ENCODE data around the gene PRDM11.

PRDM11 gene

GRCh38 chr11:45147017-45147728 lies 734 bp downstream of the PRDM11 start:
- Histone ChIP-seq H3K79me2 (ENCODE audit: insufficient read depth, low read depth) (peaks cover 5% of the 10 kb centered on the region; the same call in 1 of the 2 replicates), H3K4me2 (peak overlapping the region; percentile 64), H3K4me3 (IDR thresholded peaks at IDR 0.05; ENCODE audit: insufficient read depth, low read depth, low read length) (no peak overlapping the region), H3K27ac (peak overlapping the region; percentile 38; the same call in 1 of the 2 replicates), H3K4me1 (ENCODE audit: low read depth, poor library complexity, severe bottlenecking) (peaks cover 7% of the 10 kb centered on the region), H3K36me3 (ENCODE audit: insufficient read depth) (no peaks in the 10 kb centered on the region), H3K27me3 (ENCODE audit: insufficient read depth, low read depth) (no peaks in the 10 kb centered on the region), H3K9ac (peak overlapping the region; percentile 97), H4K20me1 (ENCODE audit: insufficient read depth) (no peaks in the 10 kb centered on the region), H2AFZ (ENCODE audit: low read depth) (peak overlapping the region; percentile 76)
- no peak for TF ChIP-seq CTCF (conservative IDR thresholded peaks at IDR 0.05; ENCODE audit: low read depth, low read length)

GRCh38 chr11:45147891-45148675 lies 1.6 kb downstream of the PRDM11 start:
- H3K4me3 ChIP-seq (IDR thresholded peaks at IDR 0.05; ENCODE audit: insufficient read depth, low read depth, low read length) = no peak overlapping the region
- peak overlapping the region; percentile 76; the same call in 1 of the 2 replicates for H2AFZ ChIP-seq (ENCODE audit: low read depth)
- H3K27ac ChIP-seq = no peak overlapping the region

GRCh38 chr11:45149483-45150056 lies 3.1 kb downstream of the PRDM11 start:
- no peak overlapping the region for H3K4me3 ChIP-seq (IDR thresholded peaks at IDR 0.05; ENCODE audit: insufficient read depth, low read depth, low read length)
- no peak for TF ChIP-seq CTCF (conservative IDR thresholded peaks at IDR 0.05; ENCODE audit: low read depth, low read length)
- H4K20me1 ChIP-seq (ENCODE audit: insufficient read depth) = no peaks in the 10 kb centered on the region
- no peak overlapping the region for H3K4me2 ChIP-seq
- peaks cover 4% of the 10 kb centered on the region for H3K4me1 ChIP-seq (ENCODE audit: low read depth, poor library complexity, severe bottlenecking)
- no peaks in the 10 kb centered on the region for H3K27me3 ChIP-seq (ENCODE audit: insufficient read depth, low read depth)
- H2AFZ ChIP-seq (ENCODE audit: low read depth) = no peak overlapping the region
- peaks cover 5% of the 10 kb centered on the region; the same call in 1 of the 2 replicates for H3K79me2 ChIP-seq (ENCODE audit: insufficient read depth, low read depth)
- no peaks in the 10 kb centered on the region for H3K36me3 ChIP-seq (ENCODE audit: insufficient read depth)
- no peak overlapping the region for H3K27ac ChIP-seq
- no peak overlapping the region for H3K9ac ChIP-seq

More at GRCh38 chr11:45147891-45148675, 1.6 kb downstream of the PRDM11 start:
- H3K27me3 ChIP-seq (ENCODE audit: insufficient read depth, low read depth) = no peaks in the 10 kb centered on the region
- peak overlapping the region; percentile 97; the same call in 1 of the 2 replicates for H3K9ac ChIP-seq
- H3K4me1 ChIP-seq (ENCODE audit: low read depth, poor library complexity, severe bottlenecking) = peaks cover 4% of the 10 kb centered on the region
- H3K36me3 ChIP-seq (ENCODE audit: insufficient read depth) = no peaks in the 10 kb centered on the region
- H3K4me2 ChIP-seq = peak overlapping the region; percentile 64
- H3K79me2 ChIP-seq (ENCODE audit: insufficient read depth, low read depth) = peaks cover 5% of the 10 kb centered on the region; the same call in 1 of the 2 replicates
- no peak for TF ChIP-seq CTCF (conservative IDR thresholded peaks at IDR 0.05; ENCODE audit: low read depth, low read length)
- no peaks in the 10 kb centered on the region for H4K20me1 ChIP-seq (ENCODE audit: insufficient read depth)

GRCh38 chr11:45150301-45150700 lies 3.9 kb downstream of the PRDM11 start:
- Histone ChIP-seq H2AFZ (ENCODE audit: low read depth) (no peak overlapping the region), H3K27me3 (ENCODE audit: insufficient read depth, low read depth) (no peaks in the 10 kb centered on the region), H3K36me3 (ENCODE audit: insufficient read depth) (no peaks in the 10 kb centered on the region), H3K4me1 (ENCODE audit: low read depth, poor library complexity, severe bottlenecking) (peaks cover 4% of the 10 kb centered on the region), H3K79me2 (ENCODE audit: insufficient read depth, low read depth) (peaks cover 5% of the 10 kb centered on the region; the same call in 1 of the 2 replicates), H3K4me3 (IDR thresholded peaks at IDR 0.05; ENCODE audit: insufficient read depth, low read depth, low read length) (no peak overlapping the region), H4K20me1 (ENCODE audit: insufficient read depth) (no peaks in the 10 kb centered on the region), H3K4me2 (no peak overlapping the region), H3K27ac (no peak overlapping the region), H3K9ac (no peak overlapping the region)
- no peak for TF ChIP-seq CTCF (conservative IDR thresholded peaks at IDR 0.05; ENCODE audit: low read depth, low read length)

All from KMS-11 (cell line).